ENCODE measurements around the gene PVR. TPM values are rescaled to one million over a fixed set of nuclear protein-coding genes. Genes with fewer than 3 reads are reported as not detected.

Gene PVR
- total RNA-seq, 2 experiments from 2014 or later, result not detected

- CTCF ChIA-PET (ENCODE audit: unreplicated experiment), result no interaction called here
- H3K36me3 ChIP-seq (ENCODE audit: insufficient read depth, low read length), result no peaks in the 10 kb centered on the region
- no peaks in the 10 kb centered on the region for H3K9me2 ChIP-seq (ENCODE audit: insufficient read depth, low read length)
- H3K9me3 ChIP-seq (ENCODE audit: low read length), result peaks cover 11% of the 10 kb centered on the region; the same call in 1 of the 2 replicates
- DNase-seq (ENCODE audit: low spot score), result no peak
- H3K4me1 ChIP-seq (ENCODE audit: insufficient read depth, low read length, poor library complexity, severe bottlenecking), result no peaks in the 10 kb centered on the region
- no TSS peak for BruUV-seq (replicated peaks)
- H4K20me1 ChIP-seq (ENCODE audit: insufficient read depth, low read length), result no peaks in the 10 kb centered on the region
- H3K27ac ChIP-seq (ENCODE audit: low read depth, low read length, poor library complexity, severe bottlenecking), result no peak overlapping the region
- no peaks in the 10 kb centered on the region for H3K79me2 ChIP-seq (ENCODE audit: insufficient read depth, low read depth, low read length)
- TF ChIP-seq CTCF (conservative IDR thresholded peaks at IDR 0.05; ENCODE audit: low read length) (no peak), EZH2phosphoT487 (IDR thresholded peaks at IDR 0.05; ENCODE audit: borderline replicate concordance, low read depth, low read length) (no peak)
- intact Hi-C loops (cut with micrococcal nuclease; ENCODE audit: unreplicated experiment), result no loop called here
- no peak overlapping the region for H2AFZ ChIP-seq (ENCODE audit: low read length)
- POLR2A ChIA-PET, result no interaction called here
- H3K4me3 ChIP-seq (ENCODE audit: low read depth, low read length, poor library complexity, severe bottlenecking), result no peak overlapping the region
- no peak overlapping the region for H3K4me2 ChIP-seq (ENCODE audit: low read length)
Measured at GRCh38 chr19:44710483-44710882, 66.8 kb downstream of the PVR start.

DNA sequence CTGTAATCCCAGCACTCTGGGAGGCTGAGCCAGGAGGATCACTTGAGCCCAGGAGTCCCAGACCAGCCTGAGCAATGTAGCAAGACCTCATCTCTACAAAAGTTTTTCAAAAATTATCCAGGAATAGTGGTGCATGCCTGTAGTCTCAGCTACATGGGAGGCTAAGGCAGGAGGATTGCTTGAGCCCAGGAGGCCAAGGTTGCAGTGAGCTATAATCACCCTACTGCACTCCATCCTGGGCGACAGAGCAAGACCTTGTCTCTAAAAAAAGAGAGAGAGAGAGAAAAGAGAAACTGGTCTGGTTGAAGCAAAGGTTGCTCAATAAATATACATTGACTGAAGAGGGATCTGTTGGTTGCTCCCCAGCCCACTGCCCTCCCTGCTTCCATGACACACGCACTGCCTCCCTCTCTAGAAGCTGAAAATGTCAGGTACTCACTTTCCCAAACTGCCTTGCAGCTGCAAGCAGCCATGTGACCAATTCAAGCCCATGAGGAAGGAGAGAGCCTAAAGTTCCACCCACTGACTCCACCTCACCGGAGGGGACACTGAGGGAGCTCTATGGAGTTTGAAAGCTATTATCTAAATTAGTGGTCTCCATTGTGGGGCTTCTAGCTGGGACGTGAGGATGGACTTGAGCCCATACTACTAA is 69.3 kb downstream of the PVR start:
- no peaks in the 10 kb centered on the region for H3K4me1 ChIP-seq (ENCODE audit: insufficient read depth, low read length, poor library complexity, severe bottlenecking)
- H3K9me3 ChIP-seq (ENCODE audit: low read length), result peaks cover 11% of the 10 kb centered on the region; the same call in 1 of the 2 replicates
- CTCF ChIA-PET (ENCODE audit: unreplicated experiment), result no interaction called here
- no peaks in the 10 kb centered on the region for H3K36me3 ChIP-seq (ENCODE audit: insufficient read depth, low read length)
- TF ChIP-seq EZH2phosphoT487 (IDR thresholded peaks at IDR 0.05; ENCODE audit: borderline replicate concordance, low read depth, low read length) (no peak), CTCF (conservative IDR thresholded peaks at IDR 0.05; ENCODE audit: low read length) (no peak)
- intact Hi-C loops (cut with micrococcal nuclease; ENCODE audit: unreplicated experiment), result no loop called here
- no peak overlapping the region for H3K4me2 ChIP-seq (ENCODE audit: low read length)
- H4K20me1 ChIP-seq (ENCODE audit: insufficient read depth, low read length), result no peaks in the 10 kb centered on the region
- no TSS peak for BruUV-seq (replicated peaks)
- no peak overlapping the region for H3K27ac ChIP-seq (ENCODE audit: low read depth, low read length, poor library complexity, severe bottlenecking)
- no peaks in the 10 kb centered on the region for H3K79me2 ChIP-seq (ENCODE audit: insufficient read depth, low read depth, low read length)
- no peak for DNase-seq (ENCODE audit: low spot score)
- no peak overlapping the region for H2AFZ ChIP-seq (ENCODE audit: low read length)
- no peak overlapping the region for H3K4me3 ChIP-seq (ENCODE audit: low read depth, low read length, poor library complexity, severe bottlenecking)
- POLR2A ChIA-PET, result interaction anchor here (0.7 kb wide), 1 partner anchor 107 kb away, joined by 5 read pairs; no protein-coding TSS in a partner anchor
- no peaks in the 10 kb centered on the region for H3K9me2 ChIP-seq (ENCODE audit: insufficient read depth, low read length)

Small RNAs within 50 kb of the gene (microRNA-seq; reads per million reads assigned to microRNA genes)
- gene MIR4531 (ENCODE audit: borderline replicate concordance), result not detected

Other genes starting within 250 kb of the PVR start
- gene ZNF285, start 242.3 kb upstream of the PVR start, total RNA-seq (2014; rRNA removed; shearing (Covaris generic)), result not detected in 2 replicates
- not detected in 2 replicates for gene ZNF285, start 242.3 kb upstream of the PVR start, total RNA-seq (2022)
- gene ZNF229, start 195.4 kb upstream of the PVR start, total RNA-seq (2014; rRNA removed; shearing (Covaris generic)), result not detected in 2 replicates
- not detected in 2 replicates for gene ZNF229, start 195.4 kb upstream of the PVR start, total RNA-seq (2022)
- gene ZNF180, start 143.4 kb upstream of the PVR start, total RNA-seq (2014; rRNA removed; shearing (Covaris generic)), result 11.8 and 14.2 TPM in 2 replicates
- 8.6 and 9.4 TPM in 2 replicates for gene ZNF180, start 143.4 kb upstream of the PVR start, total RNA-seq (2022)
- gene CEACAM20, start 114.2 kb upstream of the PVR start, total RNA-seq (2014; rRNA removed; shearing (Covaris generic)), result not detected in 2 replicates
- not detected in 2 replicates for gene CEACAM20, start 114.2 kb upstream of the PVR start, total RNA-seq (2022)
- gene IGSF23, start 30.3 kb upstream of the PVR start, total RNA-seq (2014; rRNA removed; shearing (Covaris generic)), result not detected in 2 replicates
- gene IGSF23, start 30.3 kb upstream of the PVR start, total RNA-seq (2022), result not detected in 2 replicates
- gene CEACAM19, start 27.6 kb downstream of the PVR start, total RNA-seq (2014; rRNA removed; shearing (Covaris generic)), result not detected in 2 replicates
- gene CEACAM19, start 27.6 kb downstream of the PVR start, total RNA-seq (2022), result not detected in 2 replicates
- gene CEACAM16, start 55.2 kb downstream of the PVR start, total RNA-seq (2014; rRNA removed; shearing (Covaris generic)), result not detected in 2 replicates
- gene CEACAM16, start 55.2 kb downstream of the PVR start, total RNA-seq (2022), result not detected in 2 replicates
- gene BCL3, start 104.8 kb downstream of the PVR start, total RNA-seq (2014; rRNA removed; shearing (Covaris generic)), result 5.8 and 10.2 TPM in 2 replicates
- gene BCL3, start 104.8 kb downstream of the PVR start, total RNA-seq (2022), result 18.6 and 22.9 TPM in 2 replicates
- not detected in 2 replicates for gene CBLC, start 134.0 kb downstream of the PVR start, total RNA-seq (2014; rRNA removed; shearing (Covaris generic))
- gene CBLC, start 134.0 kb downstream of the PVR start, total RNA-seq (2022), result not detected in 2 replicates
- gene BCAM, start 165.2 kb downstream of the PVR start, total RNA-seq (2014; rRNA removed; shearing (Covaris generic)), result not detected in 2 replicates
- gene BCAM, start 165.2 kb downstream of the PVR start, total RNA-seq (2022), result not detected in 2 replicates
- not detected in 2 replicates for gene NECTIN2, start 202.4 kb downstream of the PVR start, total RNA-seq (2014; rRNA removed; shearing (Covaris generic))
- not detected in 2 replicates for gene NECTIN2, start 202.4 kb downstream of the PVR start, total RNA-seq (2022)
- 89.7 and 90.1 TPM in 2 replicates for gene TOMM40, start 247.3 kb downstream of the PVR start, total RNA-seq (2014; rRNA removed; shearing (Covaris generic))
- 58.9 and 80.9 TPM in 2 replicates for gene TOMM40, start 247.3 kb downstream of the PVR start, total RNA-seq (2022)